Heart left ventricle (tissue), 16 donors: ENCODE results near the gene NELL1. TPM values are rescaled to one million over a fixed set of nuclear protein-coding genes. Genes with fewer than 3 reads are reported as not detected.

Source experiments
- ATAC-seq, 4 donors: fragments of 200-7000 bp; cut with Tn5 transposase; one replicate each; pipeline ENCODE4 v1.9.1; 2020 to 2022; ENCODE audit warnings: moderate library complexity in 4 of 4, mild to moderate bottlenecking in 3 of 4, moderate number of reproducible peaks in 1 of 4
- DNase-seq, 5 donors: peaks; one replicate each; pipeline ENCODE4 v3.0.0-alpha.2; 2020
- H3K27ac ChIP-seq, 12 donors: fragments of 200-600 bp; sonication (generic) in 4 of 12; one replicate each; pipeline versions ENCODE4 v1.5.0 to v1.8.0; 2016 to 2022; ENCODE audit warnings: mild to moderate bottlenecking in 2 of 12
- H3K27me3 ChIP-seq, 9 donors: fragments of 200-600 bp; sonication (generic) in 2 of 9; one replicate each; pipeline versions ENCODE4 v1.5.1 to v1.8.0; 2016 to 2022; ENCODE audit warnings: mild to moderate bottlenecking in 3 of 9
- H3K36me3 ChIP-seq, 9 donors: fragments of 200-600 bp; sonication (generic) in 2 of 9; one replicate each; pipeline versions ENCODE4 v1.5.0 to v1.8.0; 2018 to 2022; ENCODE audit warnings: mild to moderate bottlenecking in 2 of 9
- H3K4me1 ChIP-seq, 12 donors: fragments of 200-600 bp; sonication (generic) in 4 of 12; one replicate each; pipeline versions ENCODE4 v1.5.0 to v1.8.0; 2016 to 2022; ENCODE audit warnings: mild to moderate bottlenecking in 3 of 12
- H3K4me3 ChIP-seq, 12 donors: fragments of 200-600 bp; sonication (generic) in 4 of 12; one replicate each; pipeline versions ENCODE4 v1.5.0 to v1.8.0; 2017 to 2022; ENCODE audit warnings: mild to moderate bottlenecking in 9 of 12, moderate library complexity in 4 of 12
- H3K9me3 ChIP-seq, 12 donors: fragments of 200-600 bp; sonication (generic) in 4 of 12; one replicate each; pipeline versions ENCODE4 v1.5.0 to v1.8.0; 2016 to 2022; ENCODE audit warnings: mild to moderate bottlenecking in 1 of 12
- CTCF ChIP-seq, 12 donors: fragments of 200-600 bp; sonication (generic) in 4 of 12; IDR thresholded peaks; one replicate each; pipeline versions ENCODE4 v1.5.0 to v1.8.0; 2018 to 2022; ENCODE audit warnings: antibody characterized with exemption in 12 of 12, mild to moderate bottlenecking in 5 of 12
- POLR2A ChIP-seq, 2 donors: fragments of 450-650 bp; IDR thresholded peaks; one replicate each; pipeline ENCODE4 v1.6.1; 2017; ENCODE audit warnings: antibody characterized with exemption in 2 of 2, mild to moderate bottlenecking in 2 of 2, moderate library complexity in 2 of 2
- WGBS, 4 donors: extraction: QIAGEN DNeasy Blood & Tissue Kit in 2 of 4; methylation state at CpG; one replicate each; pipeline versions ENCODE4 v1.1.5 to v1.1.7; 2013 to 2018; 5-methylcytosine and 5-hydroxymethylcytosine counted together
- intact Hi-C, 10 donors: fragments of 100-400 bp; cut with DNase I; formaldehyde crosslinking; loops; one replicate each; pipeline versions ENCODE4 v1.11.1 to v1.14.2; 2022
- polyA plus RNA-seq, 2 donors: library from polyadenylated mRNA; stranded (reverse); fragments of 200-250 nt; gene quantifications; one replicate each; pipeline ENCODE4 v1.2.3, GENCODE V29; 2013
- total RNA-seq, 9 donors: library from RNA; depleted of rRNA in 2 of 9; stranded (reverse); fragments of >200 nt in 2 of 9; fragmentation: NEBNext Ultra II Directional in 3 of 9; extraction: Animal tissue kit (Norgen Biotek cat#: 25700) in 3 of 9; gene quantifications; one replicate each; pipeline versions ENCODE4 v1.1.0 to v1.2.4, GENCODE V29; 2016 to 2023
- donor health status: ischemic (EF 13 %, LVEDD 7.1; RV severe dilation, severe dysfunction).
- donor health status: healthy with polysubstance abuse.
- donor health status: DM: no; HTN: yes; CAD: no.
- donor health status: DM: no; HTN: no; CAD: no.
- donor health status: ischemic (EF 25% LVEDD 6.9; RV normal size, moderate dysfunction).
- donor health status: ischemic (EF 25% LVEDD 5.7; RV mildly dilated, moderate dysfunction).
- donor health status: healthy.
- donor health status: DM: yes; HTN: yes; CAD: no.
- donor health status: ischemic (EF 35%, LVEDD 5.7; RV mildly dilated, moderate dysfunction).
- donor health status: nonischemic (EF 11% LVEDD 7.7; RV severe dilation, severe dysfunction).
- donor health status: DM: yes; HTN: yes; CAD: no.
- donor health status: PGD.
- donor health status: ischemic (EF 29% LVEDD 5.4; RV normal size, mild dysfunction).
- donor health status: nonischemic (EF 23%, LVEDD 6.1; RV moderate dilation, normal function).

NELL1 gene
- total and polyA plus RNA-seq, 11 donors: 1.6 TPM; not detected in 10

DNA sequence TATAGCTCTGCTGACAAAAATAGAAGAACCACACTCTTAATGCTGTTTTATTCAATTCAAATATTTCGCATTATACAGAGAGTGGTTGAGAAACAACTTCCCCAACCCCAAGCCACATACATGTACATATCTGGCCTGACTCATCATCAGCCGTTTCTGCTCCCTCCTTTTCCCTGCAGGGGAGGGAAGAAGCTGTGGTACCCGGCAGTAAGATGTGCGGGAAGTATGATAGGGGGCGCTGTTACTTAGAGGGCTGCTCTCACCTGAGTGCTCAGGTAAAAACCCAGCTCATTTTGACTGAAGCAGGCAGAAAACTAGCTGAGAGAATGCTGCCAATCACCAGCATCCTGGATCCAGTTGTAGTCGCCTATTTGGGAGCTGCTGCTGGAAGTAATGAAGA lies 85.5 kb downstream of the NELL1 start:
- peaks cover 0 to 4% (median 0%) of the 10 kb centered on the region in 12 donors for H3K9me3 ChIP-seq
- H3K4me3 ChIP-seq: no peak overlapping the region
- DNase-seq (no peak), ATAC-seq (no peak)
- no peaks in the 10 kb centered on the region for H3K4me1 ChIP-seq
- 8 to 21% (median 14%) methylated on average over 6 of the region's 6 CpGs for WGBS, 4 donors
- no peaks in the 10 kb centered on the region for H3K36me3 ChIP-seq
- no peaks in the 10 kb centered on the region for H3K27me3 ChIP-seq
- H3K27ac ChIP-seq: no peak overlapping the region
- intact Hi-C loops: no loop called here
- TF ChIP-seq POLR2A (IDR thresholded peaks at IDR 0.05) (no peak), CTCF (IDR thresholded peaks at IDR 0.05) (no peak)

DNA sequence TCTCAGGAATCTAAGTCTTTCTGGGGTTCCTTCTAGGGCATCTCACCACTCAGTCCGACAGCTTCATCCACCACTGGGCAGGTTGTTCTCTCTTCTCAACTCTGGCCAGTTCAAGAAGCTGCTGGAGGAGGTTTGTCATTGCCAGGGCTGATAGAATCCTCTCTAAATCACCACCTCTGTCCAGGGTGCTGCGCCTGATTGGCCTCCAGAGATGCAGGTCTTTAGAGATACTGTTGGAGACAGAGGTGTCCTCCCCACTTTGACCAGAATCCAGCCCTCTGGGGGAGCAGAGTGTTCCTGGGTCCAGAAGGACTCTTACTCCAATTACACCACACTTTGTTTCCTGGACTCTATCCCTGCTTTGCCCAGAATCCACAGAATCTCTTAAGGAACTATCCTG lies 90.2 kb downstream of the NELL1 start:
- H3K36me3 ChIP-seq: no peaks in the 10 kb centered on the region
- no peak for DNase-seq
- no peaks in the 10 kb centered on the region for H3K27me3 ChIP-seq
- intact Hi-C loops: no loop called here
- no peak overlapping the region for H3K4me3 ChIP-seq
- WGBS, 4 donors: 61 to 92% (median 77%) methylated on average over 2 of the region's 2 CpGs
- no peak for ATAC-seq
- H3K27ac ChIP-seq: no peak overlapping the region
- no peaks in the 10 kb centered on the region for H3K4me1 ChIP-seq
- H3K9me3 ChIP-seq: no peaks in the 10 kb centered on the region
- TF ChIP-seq CTCF (IDR thresholded peaks at IDR 0.05): no peak
- no peak for TF ChIP-seq POLR2A (IDR thresholded peaks at IDR 0.05)

GRCh38 chr11:20760811-20761210 lies 91.4 kb downstream of the NELL1 start:
- Histone ChIP-seq H3K27ac (no peak overlapping the region), H3K27me3 (no peaks in the 10 kb centered on the region), H3K9me3 (no peaks in the 10 kb centered on the region), H3K4me1 (no peaks in the 10 kb centered on the region), H3K36me3 (no peaks in the 10 kb centered on the region), H3K4me3 (no peak overlapping the region)
- ATAC-seq (no peak), DNase-seq (no peak)
- TF ChIP-seq POLR2A (IDR thresholded peaks at IDR 0.05): no peak
- TF ChIP-seq CTCF (IDR thresholded peaks at IDR 0.05): no peak
- intact Hi-C loops: no loop called here
- 81 to 86% (median 84%) methylated on average over 6 of the region's 6 CpGs for WGBS, 4 donors

DNA sequence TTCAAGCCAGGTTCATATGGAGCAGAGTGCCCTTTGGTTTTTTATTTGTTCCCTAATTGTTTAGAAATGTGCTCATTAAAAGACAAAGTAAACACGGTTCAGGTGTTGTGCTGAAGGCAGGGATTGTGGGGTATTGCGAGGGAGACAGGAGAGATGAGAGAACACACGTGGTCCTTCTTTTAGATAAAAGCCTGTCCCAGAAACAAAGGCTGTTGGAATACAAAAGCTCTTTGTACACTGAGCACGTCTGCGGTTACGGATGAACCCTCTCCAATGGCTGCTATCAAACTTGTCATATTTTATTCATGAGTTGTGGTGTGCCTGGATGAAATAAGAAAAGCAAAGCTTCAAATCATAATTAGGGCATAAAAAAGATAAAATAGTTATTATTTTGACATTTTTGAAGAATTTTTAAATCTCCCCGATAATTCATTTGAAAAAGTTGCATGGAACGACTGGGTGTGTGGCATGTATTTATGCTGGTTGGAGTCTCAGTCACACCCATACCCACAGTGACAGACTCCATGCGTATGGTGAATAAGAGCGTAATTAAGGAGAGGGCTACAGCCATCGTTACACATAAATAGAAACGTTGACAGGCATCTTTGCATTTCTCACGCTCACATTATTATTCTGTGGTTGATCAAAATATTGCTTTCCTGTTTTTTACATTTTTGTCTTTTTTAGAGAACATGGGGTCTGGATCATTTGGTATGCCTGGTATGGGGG lies 92.9 kb downstream of the NELL1 start:
- TF ChIP-seq POLR2A (IDR thresholded peaks at IDR 0.05): no peak
- TF ChIP-seq CTCF (IDR thresholded peaks at IDR 0.05): no peak
- WGBS, 4 donors: 65 to 72% (median 70%) methylated on average over 13 of the region's 13 CpGs

More for the DNA sequence above, 92.9 kb downstream of the NELL1 start:
- Histone ChIP-seq H3K9me3 (no peaks in the 10 kb centered on the region), H3K27me3 (no peaks in the 10 kb centered on the region), H3K36me3 (no peaks in the 10 kb centered on the region), H3K4me3 (no peak overlapping the region), H3K27ac (no peak overlapping the region), H3K4me1 (no peaks in the 10 kb centered on the region)
- intact Hi-C loops: no loop called here
- no peak for DNase-seq
- no peak for ATAC-seq
